CD4-positive, alpha-beta T cell treated with Interleukin-6 for 4 hours (primary cell): ENCODE measurements around the gene ROBO2.

ENCODE experiments used
- DNase-seq: peaks from one replicate; pipeline ENCODE4 v3.0.0-alpha.2; 2020; ENCODE audit warnings: mixed read lengths

Gene ROBO2

GRCh38 chr3:77601823-77602415 is 562.0 kb downstream of the ROBO2 start:
- no peak for DNase-seq

GRCh38 chr3:77602722-77603121 is 562.8 kb downstream of the ROBO2 start:
- DNase-seq: no peak

GRCh38 chr3:77605308-77605707 is 565.4 kb downstream of the ROBO2 start:
- no peak for DNase-seq

- no peak for DNase-seq
Measured at GRCh38 chr3:77605865-77606264, 566.0 kb downstream of the ROBO2 start.

GRCh38 chr3:77606372-77606771 is 566.5 kb downstream of the ROBO2 start:
- DNase-seq: no peak

GRCh38 chr3:77618686-77619085 is 578.8 kb downstream of the ROBO2 start:
- no peak for DNase-seq

GRCh38 chr3:77620009-77620408 is 580.1 kb downstream of the ROBO2 start:
- no peak for DNase-seq

- no peak for DNase-seq
Measured at GRCh38 chr3:77623500-77623899, 583.6 kb downstream of the ROBO2 start.

GRCh38 chr3:77626157-77626556 is 586.3 kb downstream of the ROBO2 start:
- no peak for DNase-seq

GRCh38 chr3:77648214-77648613 is 608.3 kb downstream of the ROBO2 start:
- no peak for DNase-seq

- no peak for DNase-seq
Measured at GRCh38 chr3:77648664-77649063, 608.8 kb downstream of the ROBO2 start.

GRCh38 chr3:77652624-77653023 is 612.7 kb downstream of the ROBO2 start:
- DNase-seq: no peak

GRCh38 chr3:77655396-77655795 is 615.5 kb downstream of the ROBO2 start:
- no peak for DNase-seq

GRCh38 chr3:77660718-77661117 is 620.8 kb downstream of the ROBO2 start:
- no peak for DNase-seq

- DNase-seq: no peak
Measured at GRCh38 chr3:77667901-77668300, 628.0 kb downstream of the ROBO2 start.

- DNase-seq: no peak
Measured at GRCh38 chr3:77668376-77668775, 628.5 kb downstream of the ROBO2 start.

- DNase-seq: no peak
Measured at GRCh38 chr3:77672016-77672415, 632.1 kb downstream of the ROBO2 start.

- DNase-seq: no peak
Measured at GRCh38 chr3:77682162-77682561, 642.3 kb downstream of the ROBO2 start.

- DNase-seq: no peak
Measured at GRCh38 chr3:77684115-77684514, 644.2 kb downstream of the ROBO2 start.

- DNase-seq: no peak
Measured at GRCh38 chr3:77685713-77686112, 645.8 kb downstream of the ROBO2 start.

- no peak for DNase-seq
Measured at GRCh38 chr3:77686560-77686959, 646.7 kb downstream of the ROBO2 start.

GRCh38 chr3:77687545-77687944 is 647.6 kb downstream of the ROBO2 start:
- DNase-seq: no peak

GRCh38 chr3:77690284-77690845 is 650.5 kb downstream of the ROBO2 start:
- DNase-seq: no peak

- no peak for DNase-seq
Measured at GRCh38 chr3:77693147-77693546, 653.2 kb downstream of the ROBO2 start.

- DNase-seq: no peak
Measured at GRCh38 chr3:77699125-77699691, 659.3 kb downstream of the ROBO2 start.
